ENCODE data around the gene CACTIN. TPM values are rescaled to one million over a fixed set of nuclear protein-coding genes. Genes with fewer than 3 reads are reported as not detected.
"Not testable (repeated sequence)": the region's sequence is repeated elsewhere in the genome, so short reads cannot be mapped to it uniquely, and the experiment has no call there.

Gene CACTIN
- total and polyA plus RNA-seq, 2 donors = 11.1 to 27.7 TPM

DNA sequence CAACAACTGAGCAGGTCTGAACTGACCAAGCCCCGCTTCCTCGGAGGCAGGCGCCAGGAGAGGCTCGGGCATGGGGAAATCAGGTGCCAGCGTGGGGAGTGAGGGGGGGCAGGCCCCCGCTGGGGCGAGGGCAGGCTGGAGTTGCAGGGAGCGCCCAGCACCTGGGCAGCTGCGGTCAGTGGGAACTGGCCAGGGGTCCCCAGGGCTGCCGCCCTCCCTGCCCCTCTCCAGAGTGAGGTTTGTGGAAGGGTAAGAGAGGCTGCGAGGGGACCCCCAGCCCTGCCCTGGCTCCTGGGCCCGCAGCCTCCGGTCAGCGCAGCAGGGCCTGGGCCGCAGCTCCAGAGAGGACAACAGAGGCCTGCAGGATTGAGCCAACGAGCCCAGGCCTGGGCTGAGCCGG lies 41.2 kb upstream of the CACTIN start:
- WGBS = 83% methylated on average over 17 of the region's 17 CpGs
- DNase-seq (ENCODE audit: extremely low spot score) = no peak
- Histone ChIP-seq H3K4me3 (ENCODE audit: low read depth, low read length) (no peak overlapping the region), H3K36me3 (ENCODE audit: insufficient read depth) (no peaks in the 10 kb centered on the region), H3K4me1 (ENCODE audit: insufficient read depth) (no peaks in the 10 kb centered on the region), H3K27ac (ENCODE audit: low read depth) (no peak overlapping the region)

DNA sequence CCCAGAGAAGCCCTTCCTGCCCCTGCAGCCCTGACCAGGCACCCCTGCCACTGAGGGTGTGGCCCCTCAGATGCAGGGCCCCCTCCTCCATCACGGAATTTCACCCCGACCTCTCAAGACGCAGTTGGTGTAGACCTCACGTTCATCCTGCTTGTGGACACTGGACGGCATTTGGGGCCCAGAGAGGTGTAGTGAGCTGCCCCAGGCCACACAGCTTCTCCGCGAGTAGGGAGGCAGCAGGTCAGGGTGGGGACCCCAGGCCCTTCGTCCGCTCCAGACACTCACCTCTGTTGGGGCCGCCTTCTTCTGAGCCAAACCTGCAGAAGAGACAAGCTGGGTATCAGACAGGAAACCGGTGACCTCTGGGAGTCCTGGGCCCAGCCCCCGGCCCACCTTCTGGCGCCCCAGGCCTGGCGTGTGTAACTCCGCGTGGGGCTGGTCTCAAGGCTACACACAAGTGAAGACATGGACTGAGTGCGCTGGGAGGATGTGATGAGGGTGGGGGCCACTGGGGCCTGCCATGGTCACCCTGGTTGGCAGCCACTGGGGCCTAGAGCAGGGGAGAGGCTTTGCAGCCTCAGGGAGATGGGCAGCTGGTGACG lies 40.5 kb upstream of the CACTIN start:
- no peak for DNase-seq (ENCODE audit: extremely low spot score)
- Histone ChIP-seq H3K4me1 (ENCODE audit: insufficient read depth) (no peaks in the 10 kb centered on the region), H3K27ac (ENCODE audit: low read depth) (no peak overlapping the region), H3K36me3 (ENCODE audit: insufficient read depth) (no peaks in the 10 kb centered on the region), H3K4me3 (ENCODE audit: low read depth, low read length) (no peak overlapping the region)
- 89% methylated on average over 18 of the region's 18 CpGs for WGBS

DNA sequence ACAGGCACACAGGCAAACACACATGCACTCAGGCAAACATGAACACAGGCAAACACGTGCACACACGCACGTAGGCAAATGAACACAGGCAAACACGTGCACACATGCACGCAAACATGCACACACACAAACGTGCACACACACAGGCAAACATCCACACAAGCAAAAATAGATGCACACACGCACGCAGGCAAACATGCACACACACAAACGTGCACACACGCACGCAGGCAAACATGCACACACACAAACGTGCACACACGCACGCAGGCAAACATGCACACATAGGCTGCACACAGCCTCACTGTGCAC lies 39.9 kb upstream of the CACTIN start:
- 88% methylated on average over 14 of the region's 14 CpGs for WGBS
- not testable (repeated sequence) for H3K4me1 ChIP-seq (ENCODE audit: insufficient read depth); H3K27ac ChIP-seq (ENCODE audit: low read depth); DNase-seq (ENCODE audit: extremely low spot score); H3K36me3 ChIP-seq (ENCODE audit: insufficient read depth); H3K4me3 ChIP-seq (ENCODE audit: low read depth, low read length)

DNA sequence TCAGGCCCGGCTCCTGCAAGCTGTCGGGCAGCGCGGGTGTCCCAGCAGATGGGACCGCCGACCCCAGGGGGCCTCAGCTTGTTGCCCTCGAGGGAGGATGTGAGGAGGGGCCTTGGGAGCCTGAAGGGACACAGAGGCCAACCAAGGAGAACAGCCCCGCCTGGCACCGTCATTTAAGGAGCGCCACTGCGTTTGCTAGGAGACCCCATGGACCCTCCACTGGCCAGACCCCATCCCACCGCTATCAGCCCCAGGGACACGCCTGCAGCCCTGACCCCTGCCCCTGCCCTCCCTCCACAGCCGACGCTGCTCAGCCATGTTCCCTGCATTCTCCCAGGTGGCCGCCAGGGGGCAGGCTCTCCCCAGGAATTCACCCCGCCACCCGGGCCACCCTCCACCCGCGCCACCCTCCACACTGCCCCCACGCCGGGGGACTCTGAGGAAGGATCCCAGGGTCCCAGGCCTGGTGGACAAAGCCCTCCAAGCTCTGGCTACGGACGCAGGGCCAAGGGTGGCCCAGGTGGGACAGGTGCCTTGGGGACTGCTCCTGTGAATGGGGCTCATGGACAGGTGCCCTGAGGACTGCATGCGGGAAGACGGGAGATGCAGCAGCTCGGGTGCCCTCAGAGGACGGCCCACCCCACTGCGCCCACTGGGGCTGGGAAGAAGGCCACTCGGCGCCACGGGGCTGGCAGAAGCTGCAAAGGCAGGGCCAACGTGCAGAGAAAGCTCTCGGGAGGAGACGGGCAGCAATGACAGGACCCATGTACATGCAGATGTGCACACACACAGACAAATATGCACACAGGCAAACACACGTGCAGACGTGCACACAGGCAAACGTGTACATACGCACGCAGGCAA lies 39.3 kb upstream of the CACTIN start:
- Histone ChIP-seq H3K4me3 (ENCODE audit: low read depth, low read length) (no peak overlapping the region), H3K4me1 (ENCODE audit: insufficient read depth) (no peaks in the 10 kb centered on the region), H3K27ac (ENCODE audit: low read depth) (no peak overlapping the region), H3K36me3 (ENCODE audit: insufficient read depth) (no peaks in the 10 kb centered on the region)
- 41% methylated on average over 40 of the region's 40 CpGs for WGBS
- no peak for DNase-seq (ENCODE audit: extremely low spot score)

DNA sequence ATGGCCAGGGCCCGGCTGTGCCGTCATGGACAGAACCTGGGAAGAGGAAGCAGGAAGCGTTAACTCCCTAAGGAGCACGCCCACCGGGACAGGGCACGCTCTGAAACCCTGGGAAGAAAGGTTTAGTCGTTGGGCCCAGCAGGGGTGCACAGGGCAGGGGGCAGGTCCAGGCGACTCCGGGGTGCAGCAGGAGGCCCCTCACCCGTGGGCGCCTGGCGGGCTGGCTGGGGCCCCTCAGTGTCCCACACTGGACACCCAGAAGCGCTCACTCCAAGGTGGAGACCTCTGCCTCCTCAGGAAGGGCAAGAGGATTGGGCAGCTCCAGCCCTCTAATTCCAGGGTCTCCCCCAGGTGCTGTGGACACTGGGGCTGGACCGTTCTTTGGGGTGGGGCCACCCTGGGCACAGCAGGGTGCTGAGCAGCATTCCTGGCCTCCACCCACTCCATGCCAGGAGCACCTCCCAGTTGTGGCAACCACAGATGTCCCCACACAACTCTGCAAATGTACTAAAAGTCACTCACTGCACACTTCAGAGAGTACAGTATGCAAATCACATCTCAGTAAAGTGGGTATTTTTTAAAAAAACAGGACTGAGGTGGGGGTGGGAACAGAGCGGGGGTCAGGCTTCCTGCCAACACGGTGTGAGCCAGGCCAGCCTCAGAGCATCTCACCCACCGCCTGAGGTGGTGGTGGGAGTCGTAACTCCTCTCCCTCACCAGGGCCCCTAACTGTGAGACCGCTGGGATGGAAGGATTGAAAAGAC lies 38.5 kb upstream of the CACTIN start:
- no peak overlapping the region for H3K27ac ChIP-seq (ENCODE audit: low read depth)
- no peak for DNase-seq (ENCODE audit: extremely low spot score)
- WGBS = 87% methylated on average over 19 of the region's 19 CpGs
- no peaks in the 10 kb centered on the region for H3K36me3 ChIP-seq (ENCODE audit: insufficient read depth)
- no peaks in the 10 kb centered on the region for H3K4me1 ChIP-seq (ENCODE audit: insufficient read depth)
- no peak overlapping the region for H3K4me3 ChIP-seq (ENCODE audit: low read depth, low read length)

DNA sequence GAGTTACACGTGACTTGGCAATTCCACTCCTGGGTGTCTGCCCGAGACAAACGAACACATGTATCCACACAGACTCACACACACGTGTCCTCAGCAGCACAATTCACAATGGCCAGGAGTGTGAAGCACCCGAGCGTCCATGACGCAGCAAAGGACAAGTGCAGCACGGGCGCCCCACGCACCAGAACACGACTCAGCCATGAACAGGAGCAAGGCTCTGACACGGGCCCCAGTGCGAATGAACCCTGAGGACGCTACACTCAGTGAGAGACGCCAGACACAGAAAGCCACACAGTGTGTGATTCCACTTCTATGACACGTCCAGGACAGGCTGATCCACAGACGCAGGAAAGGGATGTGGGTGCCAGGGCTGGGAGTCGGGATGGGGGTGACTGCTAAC lies 37.2 kb upstream of the CACTIN start:
- Histone ChIP-seq H3K36me3 (ENCODE audit: insufficient read depth) (no peaks in the 10 kb centered on the region), H3K4me3 (ENCODE audit: low read depth, low read length) (no peak overlapping the region), H3K27ac (ENCODE audit: low read depth) (no peak overlapping the region), H3K4me1 (ENCODE audit: insufficient read depth) (no peaks in the 10 kb centered on the region)
- no peak for DNase-seq (ENCODE audit: extremely low spot score)
- 92% methylated on average over 18 of the region's 18 CpGs for WGBS

DNA sequence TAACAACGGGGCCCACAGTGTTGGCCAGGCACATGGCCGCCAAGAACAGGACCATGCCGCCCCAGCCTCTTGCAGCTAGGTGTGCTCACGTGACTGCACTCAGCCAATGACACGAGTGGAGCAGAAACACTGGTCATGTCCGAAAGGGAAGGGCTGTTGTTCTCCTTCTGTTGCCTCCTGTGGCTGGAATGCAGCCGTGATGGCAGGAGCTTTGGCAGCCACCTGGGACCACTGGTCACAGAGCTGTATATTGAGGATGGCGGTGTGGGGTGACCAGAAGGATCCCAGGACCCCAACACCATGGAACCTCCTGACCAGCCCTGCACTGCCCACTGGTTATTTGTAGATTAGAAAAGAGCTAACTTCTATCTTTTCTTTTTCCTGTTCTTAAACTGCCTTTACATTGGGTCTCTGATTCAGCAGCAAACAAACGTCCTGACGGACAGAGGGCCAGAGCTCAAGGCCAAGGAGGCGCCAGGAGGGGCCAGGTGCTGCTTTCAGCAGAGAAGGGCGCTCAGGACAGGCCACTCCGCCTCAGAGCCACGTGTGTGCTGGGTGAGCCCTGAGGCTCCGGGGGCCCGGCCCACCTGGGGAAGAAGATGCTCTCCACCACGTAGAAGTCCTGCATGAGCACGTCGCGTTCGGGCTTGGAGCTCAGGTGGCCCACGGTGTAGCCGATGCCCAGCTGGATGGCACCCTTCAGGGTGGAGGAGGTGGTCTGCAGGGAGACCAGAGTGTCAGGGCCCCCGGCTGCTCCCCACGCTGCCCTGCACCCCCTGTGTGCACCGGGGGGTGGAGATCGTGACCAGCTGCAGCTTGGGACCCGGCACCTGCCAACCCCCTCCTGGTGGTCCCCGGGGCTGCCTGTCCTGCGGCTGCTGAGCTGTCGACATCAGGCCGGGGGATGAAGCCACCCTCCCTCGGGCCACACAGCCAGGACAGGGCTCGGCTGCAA lies 35.0 kb upstream of the CACTIN start:
- Histone ChIP-seq H3K27ac (ENCODE audit: low read depth) (no peak overlapping the region), H3K36me3 (ENCODE audit: insufficient read depth) (peaks cover 4% of the 10 kb centered on the region), H3K4me3 (ENCODE audit: low read depth, low read length) (no peak overlapping the region), H3K4me1 (ENCODE audit: insufficient read depth) (no peaks in the 10 kb centered on the region)
- 96% methylated on average over 34 of the region's 34 CpGs for WGBS
- DNase-seq (ENCODE audit: extremely low spot score) = no peak

DNA sequence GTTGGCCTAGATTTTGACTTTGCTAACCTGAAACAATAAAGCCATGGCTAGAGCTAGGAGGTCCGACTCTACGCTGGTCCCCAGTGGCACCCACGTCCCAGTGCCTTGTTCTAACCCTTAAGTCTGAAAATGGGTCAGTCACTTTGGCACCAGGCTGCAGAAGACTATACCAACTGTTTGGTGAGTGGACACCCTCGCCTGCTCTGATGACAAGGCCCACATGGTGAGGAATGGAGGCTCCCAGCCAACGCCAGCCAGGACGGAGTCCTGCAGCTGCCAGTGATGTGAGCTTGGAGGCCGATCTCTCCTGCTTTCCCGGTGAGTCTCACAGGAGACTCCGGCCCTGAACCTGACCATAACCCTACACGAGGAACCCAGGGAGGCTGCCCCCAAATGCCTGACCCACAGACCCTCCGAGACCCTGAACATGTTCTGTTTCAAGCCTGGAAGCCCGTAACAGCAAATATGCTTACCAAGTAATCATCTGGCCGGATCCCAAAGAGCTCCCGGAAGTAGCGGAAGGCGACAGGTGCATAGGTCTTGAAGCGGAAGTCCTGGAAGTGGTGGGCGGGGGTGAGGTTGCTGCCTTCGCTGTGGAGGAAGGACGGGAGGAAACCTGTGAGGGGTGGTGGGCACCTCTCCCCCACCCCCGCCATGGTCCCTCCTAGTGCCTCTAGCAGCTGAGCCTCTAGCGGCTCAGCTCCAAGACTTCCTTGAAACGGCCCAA lies 34.1 kb upstream of the CACTIN start:
- no peak overlapping the region for H3K4me3 ChIP-seq (ENCODE audit: low read depth, low read length)
- no peaks in the 10 kb centered on the region for H3K4me1 ChIP-seq (ENCODE audit: insufficient read depth)
- H3K36me3 ChIP-seq (ENCODE audit: insufficient read depth) = peaks cover 4% of the 10 kb centered on the region
- DNase-seq (ENCODE audit: extremely low spot score) = no peak
- WGBS = 83% methylated on average over 23 of the region's 23 CpGs
- H3K27ac ChIP-seq (ENCODE audit: low read depth) = no peak overlapping the region

DNA sequence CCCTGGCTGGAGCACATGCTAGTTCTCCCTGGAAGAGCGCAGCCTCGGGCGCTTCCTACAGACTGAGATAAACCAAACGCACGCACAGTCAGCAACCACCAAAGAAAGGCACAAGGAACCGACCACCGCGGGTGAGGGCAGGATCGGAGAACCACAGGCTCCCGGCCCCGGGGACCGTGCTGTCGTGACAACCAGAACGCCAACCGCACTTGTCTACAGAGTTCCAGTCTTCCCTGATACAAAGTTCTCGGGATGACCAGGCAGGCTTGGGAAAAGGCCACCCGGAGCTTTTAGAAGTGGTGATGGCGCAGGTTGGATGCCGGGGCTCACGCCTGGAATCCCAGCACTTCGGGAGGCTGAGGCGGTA lies 33.1 kb upstream of the CACTIN start:
- H3K36me3 ChIP-seq (ENCODE audit: insufficient read depth) = peaks cover 4% of the 10 kb centered on the region
- H3K4me3 ChIP-seq (ENCODE audit: low read depth, low read length) = no peak overlapping the region
- no peak for DNase-seq (ENCODE audit: extremely low spot score)
- H3K4me1 ChIP-seq (ENCODE audit: insufficient read depth) = no peaks in the 10 kb centered on the region
- H3K27ac ChIP-seq (ENCODE audit: low read depth) = no peak overlapping the region
- 91% methylated on average over 22 of the region's 22 CpGs for WGBS

DNA sequence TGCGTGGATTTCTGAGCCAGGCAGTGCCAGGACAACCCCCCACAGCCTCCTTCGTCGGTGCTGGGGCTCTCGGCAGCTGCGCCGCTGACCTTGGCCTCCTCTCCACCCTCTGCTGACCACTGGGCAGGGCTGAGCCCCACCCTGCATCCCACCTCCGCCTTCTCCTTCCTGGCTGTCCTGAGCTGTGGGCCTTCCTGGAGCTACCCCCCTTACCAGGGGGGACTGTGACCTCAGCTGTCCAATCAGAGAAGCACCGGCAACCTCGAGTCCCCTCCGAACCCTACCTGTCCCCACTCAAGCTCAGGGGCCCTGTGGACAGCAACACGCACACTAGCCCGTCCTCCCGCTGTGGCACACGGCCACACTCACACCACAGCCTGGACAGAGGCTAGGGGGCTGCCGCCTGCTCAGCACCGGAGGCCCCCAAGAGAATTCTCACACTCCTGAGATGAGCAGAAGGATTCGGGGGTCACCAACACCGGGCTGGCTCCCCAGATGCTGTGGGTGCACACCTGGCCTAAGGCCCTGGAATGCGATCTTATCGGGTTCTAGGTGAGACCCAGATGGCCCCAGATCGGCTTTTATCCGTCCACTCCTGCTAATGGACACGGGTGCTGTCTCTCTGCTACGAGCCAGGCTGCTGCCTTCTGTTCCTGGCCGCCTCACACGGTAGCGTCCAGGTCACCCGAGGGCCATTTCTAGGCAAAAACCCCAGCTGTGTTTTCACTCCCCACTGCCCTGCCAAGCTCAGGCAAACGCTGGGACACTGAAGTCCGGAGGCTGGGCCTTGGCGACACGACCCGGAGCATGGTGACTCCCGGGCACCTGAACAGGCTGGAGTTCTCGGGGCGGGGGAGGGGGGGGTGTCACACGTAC lies 32.5 kb upstream of the CACTIN start:
- 92% methylated on average over 37 of the region's 37 CpGs for WGBS
- Histone ChIP-seq H3K27ac (ENCODE audit: low read depth) (no peak overlapping the region), H3K4me3 (ENCODE audit: low read depth, low read length) (no peak overlapping the region), H3K4me1 (ENCODE audit: insufficient read depth) (no peaks in the 10 kb centered on the region), H3K36me3 (ENCODE audit: insufficient read depth) (peaks cover 4% of the 10 kb centered on the region)
- no peak for DNase-seq (ENCODE audit: extremely low spot score)

DNA sequence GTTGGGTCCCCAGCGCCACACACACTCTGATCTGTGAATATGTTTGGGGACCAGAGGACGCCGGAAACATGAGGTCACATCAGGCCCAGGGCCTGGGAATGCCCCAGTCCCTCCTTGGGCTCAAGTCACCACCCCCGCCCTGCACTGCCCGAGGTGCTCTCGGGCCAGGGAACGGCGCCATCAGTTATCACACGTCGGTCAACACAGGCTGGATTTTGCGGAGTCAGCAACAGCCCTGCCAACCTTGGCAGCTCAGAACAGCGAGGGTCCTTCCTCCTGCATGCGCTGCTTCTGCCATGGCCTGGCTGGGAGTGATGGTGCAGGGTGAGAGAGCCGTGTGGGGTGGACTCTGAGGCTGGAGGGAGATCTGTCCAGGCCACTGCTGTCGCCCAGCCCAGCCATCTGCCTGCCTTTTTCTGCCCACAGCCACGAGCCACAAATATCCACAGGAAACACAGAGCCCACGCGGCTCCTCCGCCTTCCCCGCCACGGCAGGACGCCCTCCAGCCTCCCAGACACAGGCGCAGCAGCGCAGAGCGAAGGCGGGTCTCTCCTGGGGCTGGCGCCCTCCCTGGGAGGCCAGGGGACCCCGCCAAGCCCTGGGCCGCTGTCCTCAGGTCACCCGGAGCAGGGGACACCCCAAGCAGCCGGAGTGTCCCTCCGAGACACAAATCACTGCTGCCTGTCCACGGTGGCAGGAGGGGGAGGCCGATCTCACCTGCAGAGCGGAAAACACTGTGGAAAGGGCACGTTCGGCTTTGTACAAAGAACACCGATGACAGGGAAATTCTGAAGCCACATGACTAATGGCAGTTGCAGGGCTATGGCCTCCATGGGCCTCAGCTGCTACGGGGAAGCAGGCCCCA lies 31.6 kb upstream of the CACTIN start:
- H3K4me1 ChIP-seq (ENCODE audit: insufficient read depth) = no peaks in the 10 kb centered on the region
- no peak for DNase-seq (ENCODE audit: extremely low spot score)
- H3K27ac ChIP-seq (ENCODE audit: low read depth) = no peak overlapping the region
- 85% methylated on average over 39 of the region's 39 CpGs for WGBS
- H3K36me3 ChIP-seq (ENCODE audit: insufficient read depth) = peaks cover 4% of the 10 kb centered on the region
- H3K4me3 ChIP-seq (ENCODE audit: low read depth, low read length) = no peak overlapping the region

All from urinary bladder (tissue), 4 donors.